HepG2 (cell line): ENCODE results near the gene CNTNAP1. TPM values are rescaled to one million over a fixed set of nuclear protein-coding genes. Genes with fewer than 3 reads are reported as not detected.

Source experiments
- ATM ChIP-seq: fragments of 450-650 bp; IDR thresholded peaks from 2 replicates; pipeline ENCODE4 v1.7.1; 2017; ENCODE audit warnings: mild to moderate bottlenecking, borderline replicate concordance
- FOXA1 ChIP-seq, 2 experiments: fragments of 450-650 bp in 1 of 2; sonication (generic) in 1 of 2; formaldehyde crosslinking in 1 of 2; IDR thresholded peaks; 2 replicates each; pipeline versions ENCODE4 v1.4.0 to v1.6.1; 2016 to 2020; ENCODE audit warnings: missing genetic modification reagents in 1 of 2
- FOXO1 ChIP-seq: sonication (generic); formaldehyde crosslinking; IDR thresholded peaks from 2 replicates; pipeline ENCODE4 v1.4.0; 2020; ENCODE audit warnings: missing genetic modification reagents
- RFX3 ChIP-seq: IDR thresholded peaks from 2 replicates; pipeline ENCODE4 v1.6.1; 2016; ENCODE audit warnings: missing biosample characterization, missing genetic modification reagents
- SKI ChIP-seq: fragments of 450-650 bp; IDR thresholded peaks from one replicate; pipeline ENCODE4 v1.6.1; 2018; ENCODE audit warnings: mild to moderate bottlenecking; ENCODE audit not compliant: partially characterized antibody
- TAF15 ChIP-seq: fragments of 200-400 bp; formaldehyde crosslinking; IDR thresholded peaks from one replicate; pipeline ENCODE4 v1.6.1; 2018; ENCODE audit warnings: mild to moderate bottlenecking, low read depth, low read length; ENCODE audit not compliant: poor library complexity, severe bottlenecking
- TBP ChIP-seq: sonication (generic); formaldehyde crosslinking; IDR thresholded peaks from 2 replicates; pipeline ENCODE4 v1.5.0; 2020; ENCODE audit warnings: missing genetic modification reagents
- ZBTB8A ChIP-seq: sonication (generic); formaldehyde crosslinking; IDR thresholded peaks from 2 replicates; pipeline ENCODE4 v1.4.0; 2020; ENCODE audit warnings: mild to moderate bottlenecking, low read depth, missing genetic modification reagents, borderline replicate concordance
- ZMYM3 ChIP-seq: sonication (generic); formaldehyde crosslinking; IDR thresholded peaks from 2 replicates; pipeline ENCODE4 v1.5.1; 2020; ENCODE audit warnings: mild to moderate bottlenecking, missing genetic modification reagents
- ZNF251 ChIP-seq: sonication (generic); formaldehyde crosslinking; IDR thresholded peaks from 2 replicates; pipeline ENCODE4 v1.9.0; 2021; ENCODE audit warnings: mild to moderate bottlenecking, missing genetic modification reagents
- ZNF407 ChIP-seq: sonication (generic); formaldehyde crosslinking; IDR thresholded peaks from one replicate; pipeline ENCODE4 v1.5.1; 2020; ENCODE audit warnings: mild to moderate bottlenecking, missing genetic modification reagents; ENCODE audit errors: not compliant biosample characterization
- ZNF441 ChIP-seq: sonication (generic); formaldehyde crosslinking; IDR thresholded peaks from 2 replicates; pipeline ENCODE4 v1.7.0; 2021; ENCODE audit warnings: missing genetic modification reagents, borderline replicate concordance
- ZNF512 ChIP-seq: sonication (generic); formaldehyde crosslinking; IDR thresholded peaks from 2 replicates; pipeline ENCODE4 v1.4.0; 2020; ENCODE audit warnings: mild to moderate bottlenecking, missing genetic modification reagents
- ZNF530 ChIP-seq: sonication (generic); formaldehyde crosslinking; IDR thresholded peaks from 2 replicates; pipeline ENCODE4 v1.5.0; 2020; ENCODE audit warnings: low read depth, mild to moderate bottlenecking, missing genetic modification reagents
- ZNF724P ChIP-seq: sonication (generic); formaldehyde crosslinking; IDR thresholded peaks from 2 replicates; pipeline ENCODE4 v1.8.0; 2022; ENCODE audit warnings: missing genetic modification reagents, borderline replicate concordance
- polyA plus RNA-seq, 8 experiments: library from polyadenylated mRNA; depleted of rRNA in 3 of 8; stranded (reverse) in 7 of 8; unstranded in 1 of 8; fragments of >200 nt; fragmentation: Illumina TruSeq in 4 of 8; extraction: Trizol in 4 of 8; gene quantifications; 2 replicates each; pipeline versions ENCODE4 v1.2.1 to v1.2.3, GENCODE V29; 2011 to 2016; ENCODE audit warnings: low read depth in 4 of 8, missing spikeins in 1 of 8, mixed read lengths in 1 of 8; ENCODE audit not compliant: insufficient read depth in 1 of 8
- total RNA-seq, 5 experiments: library from RNA; depleted of rRNA; stranded (reverse); fragments of >200 nt; fragmentation: Illumina TruSeq; extraction: Trizol; gene quantifications; 2 replicates each; pipeline ENCODE4 v1.2.3, GENCODE V29; 2016; ENCODE audit warnings: low read depth in 1 of 5
- TF ChIP-seq, protein P1 (sequence below), 2 experiments: sonication (generic) in 1 of 2; formaldehyde crosslinking in 1 of 2; IDR thresholded peaks; 2 replicates each; pipeline versions ENCODE4 v1.4.0 to v1.6.1; 2018 to 2020; ENCODE audit warnings: missing genetic modification reagents in 2 of 2, borderline replicate concordance in 1 of 2, low read depth in 1 of 2, mild to moderate bottlenecking in 1 of 2, missing biosample characterization in 1 of 2
- TF ChIP-seq, protein P2 (sequence below): IDR thresholded peaks from 2 replicates; pipeline ENCODE4 v1.6.1; 2012; ENCODE audit warnings: inconsistent platforms

CNTNAP1 gene
- total and polyA plus RNA-seq, 2 of the 13 experiments (the other 11 are each of a cell fraction or from before 2014, with no cell fraction given) = 4.5 to 7.7 TPM

DNA sequence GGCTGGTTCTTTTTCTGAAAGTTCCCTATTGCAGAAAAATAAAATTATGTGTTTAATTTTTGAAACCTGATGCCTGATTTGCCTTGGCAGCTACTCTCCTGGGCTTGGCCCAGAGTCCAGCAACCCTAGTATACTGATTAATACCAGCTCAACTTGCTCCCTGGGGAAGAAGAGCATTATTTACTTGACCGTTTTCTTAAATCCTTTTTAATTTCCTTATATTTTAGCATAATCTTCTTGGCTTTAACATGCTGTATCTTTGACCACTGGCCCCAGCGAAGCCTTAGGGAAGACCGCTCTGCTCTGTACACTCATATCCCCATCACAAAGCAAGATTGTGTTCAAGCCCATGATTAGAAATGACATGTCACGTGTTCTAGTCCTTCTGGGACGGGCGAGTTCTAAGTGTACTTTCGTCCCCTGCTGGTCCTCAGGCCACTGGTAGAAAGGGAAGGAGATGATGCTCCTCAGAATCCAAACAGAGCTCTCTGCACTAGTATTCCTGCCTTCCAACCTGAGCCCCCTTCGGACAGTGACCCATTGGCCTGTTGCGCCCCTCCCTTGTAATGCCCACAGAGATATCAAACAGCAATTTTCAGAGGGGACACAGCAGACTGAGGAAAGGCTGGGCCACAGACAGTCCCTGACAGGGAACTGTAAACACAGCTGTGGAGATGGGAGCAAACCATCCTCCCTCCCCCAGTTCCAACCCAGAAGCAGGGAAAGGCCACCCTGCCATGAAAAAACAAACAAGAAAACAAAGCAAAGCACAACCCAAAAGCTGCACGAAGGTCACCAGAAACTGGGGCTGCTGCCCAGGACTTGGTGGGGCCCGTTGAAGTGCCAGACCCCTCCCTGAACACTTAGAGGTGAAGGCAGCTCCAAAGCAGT lies 66.8 kb downstream of the CNTNAP1 start (continued):
- TF ChIP-seq, protein P1, sequence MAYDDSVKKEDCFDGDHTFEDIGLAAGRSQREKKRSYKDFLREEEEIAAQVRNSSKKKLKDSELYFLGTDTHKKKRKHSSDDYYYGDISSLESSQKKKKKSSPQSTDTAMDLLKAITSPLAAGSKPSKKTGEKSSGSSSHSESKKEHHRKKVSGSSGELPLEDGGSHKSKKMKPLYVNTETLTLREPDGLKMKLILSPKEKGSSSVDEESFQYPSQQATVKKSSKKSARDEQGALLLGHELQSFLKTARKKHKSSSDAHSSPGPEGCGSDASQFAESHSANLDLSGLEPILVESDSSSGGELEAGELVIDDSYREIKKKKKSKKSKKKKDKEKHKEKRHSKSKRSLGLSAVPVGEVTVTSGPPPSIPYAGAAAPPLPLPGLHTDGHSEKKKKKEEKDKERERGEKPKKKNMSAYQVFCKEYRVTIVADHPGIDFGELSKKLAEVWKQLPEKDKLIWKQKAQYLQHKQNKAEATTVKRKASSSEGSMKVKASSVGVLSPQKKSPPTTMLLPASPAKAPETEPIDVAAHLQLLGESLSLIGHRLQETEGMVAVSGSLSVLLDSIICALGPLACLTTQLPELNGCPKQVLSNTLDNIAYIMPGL (CRISPR knock-in tag; IDR thresholded peaks at IDR 0.05; ENCODE audit: borderline replicate concordance in 1 of 2, low read depth in 1 of 2) = no peak
- TF ChIP-seq TAF15 (no peak), ZBTB8A (CRISPR knock-in tag) (no peak), FOXO1 (CRISPR knock-in tag) (no peak), ZNF441 (no peak), ZMYM3 (CRISPR knock-in tag) (no peak), SKI (no peak), ATM (no peak), ZNF530 (CRISPR knock-in tag) (no peak), ZNF724P (peak; percentile 39; the same call in 1 of the 2 replicates), FOXA1 (IDR thresholded peaks at IDR 0.05) (no peak), FOXA1 (CRISPR knock-in tag; IDR thresholded peaks at IDR 0.05) (peak; percentile 68), ZNF512 (CRISPR knock-in tag) (no peak), TBP (CRISPR knock-in tag) (no peak), ZNF251 (CRISPR knock-in tag) (no peak), ZNF407 (no peak), RFX3 (CRISPR knock-in tag) (no peak)
- TF ChIP-seq, protein P2, sequence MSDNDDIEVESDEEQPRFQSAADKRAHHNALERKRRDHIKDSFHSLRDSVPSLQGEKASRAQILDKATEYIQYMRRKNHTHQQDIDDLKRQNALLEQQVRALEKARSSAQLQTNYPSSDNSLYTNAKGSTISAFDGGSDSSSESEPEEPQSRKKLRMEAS = no peak
